BJ (cell line): ENCODE data around the gene WDR38. TPM values are rescaled to one million over a fixed set of nuclear protein-coding genes. Genes with fewer than 3 reads are reported as not detected.
A peak's percentile ranks its signal among the peaks of the same experiment; 100 is the strongest.

Source experiments
- CTCF ChIA-PET: fragments of 350-600 bp; formaldehyde crosslinking; extraction: SDS; loops from one replicate; lab custom pipeline; 2021; ENCODE audit warnings: antibody characterized with exemption, inconsistent platforms; lab: Yijun Ruan, JAX
- POLR2A ChIA-PET: fragments of 300-600 bp; sonication (Branson Sonifier 250); formaldehyde crosslinking; extraction: SDS; loops from one replicate; lab custom pipeline; 2021; ENCODE audit warnings: antibody characterized with exemption; lab: Charles Lee
- DNase-seq: peaks from one replicate; pipeline ENCODE4 v3.0.0-alpha.2; 2011; ENCODE audit warnings: low read depth
- H3K27me3 ChIP-seq: 2 replicates; pipeline ENCODE4 v1.6.0; 2011; ENCODE audit warnings: low read length; ENCODE audit not compliant: control insufficient read depth, insufficient read depth
- H3K36me3 ChIP-seq: 2 replicates; pipeline ENCODE4 v1.5.1; 2011; ENCODE audit warnings: low read length; ENCODE audit not compliant: control insufficient read depth, insufficient read depth
- H3K4me3 ChIP-seq: 2 replicates; pipeline ENCODE4 v1.5.1; 2011; ENCODE audit warnings: low read depth, mild to moderate bottlenecking, control low read depth, low read length
- polyA minus RNA-seq: library from RNA; depleted of rRNA, polyadenylated mRNA; stranded (reverse); fragments of >200 nt; gene quantifications from 2 replicates; pipeline ENCODE4 v1.2.3, GENCODE V29; 2011; rRNA and poly(A)+ RNA removed
- polyA plus RNA-seq: library from polyadenylated mRNA; depleted of rRNA; stranded (reverse); fragments of >200 nt; gene quantifications from 2 replicates; pipeline ENCODE4 v1.2.3, GENCODE V29; 2011; rRNA removed
- TF ChIP-seq, protein P1 (sequence below): IDR thresholded peaks from 2 replicates; pipeline ENCODE4 v1.5.1; 2011; ENCODE audit warnings: low read depth, mild to moderate bottlenecking, control low read depth, inconsistent platforms, low read length, moderate library complexity; ENCODE audit not compliant: insufficient read depth

WDR38 gene, protein sequence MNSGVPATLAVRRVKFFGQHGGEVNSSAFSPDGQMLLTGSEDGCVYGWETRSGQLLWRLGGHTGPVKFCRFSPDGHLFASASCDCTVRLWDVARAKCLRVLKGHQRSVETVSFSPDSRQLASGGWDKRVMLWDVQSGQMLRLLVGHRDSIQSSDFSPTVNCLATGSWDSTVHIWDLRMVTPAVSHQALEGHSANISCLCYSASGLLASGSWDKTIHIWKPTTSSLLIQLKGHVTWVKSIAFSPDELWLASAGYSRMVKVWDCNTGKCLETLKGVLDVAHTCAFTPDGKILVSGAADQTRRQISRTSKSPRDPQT
- not detected in 2 replicates for polyA plus RNA-seq
- not detected in 2 replicates for polyA minus RNA-seq

DNA sequence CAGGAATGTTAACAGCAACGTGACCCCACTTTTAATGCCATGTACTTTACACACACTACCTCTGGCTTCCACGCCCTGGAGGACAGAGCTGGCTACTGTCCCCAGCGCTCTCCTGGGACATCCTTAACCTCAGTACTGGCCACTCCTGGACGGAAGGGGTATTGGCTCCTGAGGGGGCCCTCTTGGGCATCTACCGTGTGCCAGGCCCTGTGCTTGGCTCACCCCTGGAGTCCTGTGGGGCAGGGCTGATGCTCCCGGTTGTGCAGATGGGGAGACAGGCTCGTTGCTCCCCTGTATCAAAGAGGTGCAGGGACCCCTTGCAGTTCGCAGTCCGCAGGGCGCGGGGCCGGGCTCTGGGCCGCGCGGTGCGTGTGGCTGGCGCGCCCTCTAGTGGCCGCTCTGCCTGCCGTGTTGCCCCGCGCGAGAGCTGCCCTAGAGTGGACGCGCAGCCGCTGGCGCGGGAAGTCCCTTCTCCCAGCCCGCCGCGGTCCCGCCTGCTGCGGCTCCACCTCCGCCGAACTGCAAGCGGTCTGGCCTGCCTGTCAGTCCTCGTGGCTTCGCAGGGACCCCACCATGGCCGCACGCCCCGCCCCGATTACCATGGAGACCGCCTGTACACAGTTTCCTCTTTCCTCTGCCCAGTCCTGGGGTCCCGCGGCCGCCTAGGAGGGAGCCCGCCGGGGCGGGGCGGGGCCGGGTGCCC, at the start of gene WDR38:
Gene WDR38, plus strand, starts transcription at position 632 of the 703 bp plus-strand sequence. CDS start 72 bp downstream, outside the sequence.
- H3K4me3 ChIP-seq = peak within 1 kb of the TSS; percentile 46
- CTCF ChIA-PET = interaction anchor here (0.6 to 36.1 kb wide), 41 partner anchors 10 to 532 kb away, joined by 3 to 1161 read pairs (median 5); partner anchors contain the start of genes ARPC5L, NR6A1, OLFML2A and RPL35
- TF ChIP-seq, protein P1, sequence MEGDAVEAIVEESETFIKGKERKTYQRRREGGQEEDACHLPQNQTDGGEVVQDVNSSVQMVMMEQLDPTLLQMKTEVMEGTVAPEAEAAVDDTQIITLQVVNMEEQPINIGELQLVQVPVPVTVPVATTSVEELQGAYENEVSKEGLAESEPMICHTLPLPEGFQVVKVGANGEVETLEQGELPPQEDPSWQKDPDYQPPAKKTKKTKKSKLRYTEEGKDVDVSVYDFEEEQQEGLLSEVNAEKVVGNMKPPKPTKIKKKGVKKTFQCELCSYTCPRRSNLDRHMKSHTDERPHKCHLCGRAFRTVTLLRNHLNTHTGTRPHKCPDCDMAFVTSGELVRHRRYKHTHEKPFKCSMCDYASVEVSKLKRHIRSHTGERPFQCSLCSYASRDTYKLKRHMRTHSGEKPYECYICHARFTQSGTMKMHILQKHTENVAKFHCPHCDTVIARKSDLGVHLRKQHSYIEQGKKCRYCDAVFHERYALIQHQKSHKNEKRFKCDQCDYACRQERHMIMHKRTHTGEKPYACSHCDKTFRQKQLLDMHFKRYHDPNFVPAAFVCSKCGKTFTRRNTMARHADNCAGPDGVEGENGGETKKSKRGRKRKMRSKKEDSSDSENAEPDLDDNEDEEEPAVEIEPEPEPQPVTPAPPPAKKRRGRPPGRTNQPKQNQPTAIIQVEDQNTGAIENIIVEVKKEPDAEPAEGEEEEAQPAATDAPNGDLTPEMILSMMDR = peak; percentile 88
- no peak for DNase-seq
- POLR2A ChIA-PET = no interaction called here
- H3K27me3 ChIP-seq = peaks cover 3% of the 10 kb centered on the region; the same call in 1 of the 2 replicates
- H3K36me3 ChIP-seq = peaks cover 11% of the 10 kb centered on the region

DNA sequence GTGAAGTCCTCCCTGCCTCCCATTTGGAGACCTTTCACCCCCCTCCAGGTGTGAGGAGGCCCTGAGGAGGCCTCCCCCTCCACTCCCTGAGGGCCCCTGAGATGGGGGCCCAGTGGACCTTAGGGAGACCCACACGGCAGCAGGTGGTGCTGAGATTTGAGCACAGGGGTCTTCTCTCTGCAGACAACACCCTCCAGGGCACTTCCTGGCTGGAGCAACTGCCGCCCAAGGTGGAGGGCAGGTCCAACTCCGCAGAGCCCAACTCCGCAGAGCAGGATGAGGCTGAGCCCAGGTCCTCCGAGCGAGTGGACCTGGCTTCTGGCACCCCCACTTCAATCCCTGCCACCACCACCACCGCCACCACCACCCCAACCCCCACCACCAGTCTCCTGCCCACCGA, 49.3 kb upstream of the WDR38 start:
- TF ChIP-seq, protein P1 = no peak
- H3K36me3 ChIP-seq = no peaks in the 10 kb centered on the region
- CTCF ChIA-PET = no interaction called here
- peaks cover 1% of the 10 kb centered on the region; the same call in 1 of the 2 replicates for H3K27me3 ChIP-seq
- H3K4me3 ChIP-seq = no peak overlapping the region
- POLR2A ChIA-PET = no interaction called here
- no peak for DNase-seq

DNA sequence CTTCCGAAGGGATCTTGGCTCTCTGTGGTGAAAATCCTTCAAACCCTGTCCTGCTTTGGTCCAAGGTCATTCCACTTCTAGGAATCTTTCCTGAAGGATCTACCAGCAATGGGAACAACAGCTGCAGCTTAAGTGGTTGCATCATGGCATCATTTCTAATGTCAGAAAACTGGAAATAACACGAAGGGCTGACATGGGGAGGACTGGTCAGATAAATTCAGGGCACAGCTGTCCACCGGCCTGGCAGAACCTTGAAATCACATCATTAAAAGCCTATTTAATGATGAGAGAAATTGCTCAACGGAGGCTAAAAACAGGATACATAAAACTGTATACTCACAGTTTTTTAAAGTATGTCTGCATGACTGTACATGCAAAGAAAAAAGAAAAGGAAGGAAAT, 48.1 kb upstream of the WDR38 start:
- ChIA-PET POLR2A (no interaction called here), CTCF (interaction anchor here (1.1 to 1.3 kb wide), 2 partner anchors 15 to 188 kb away, joined by 4 to 5 read pairs; no protein-coding TSS in a partner anchor)
- DNase-seq = no peak
- TF ChIP-seq, protein P1 = no peak
- H3K36me3 ChIP-seq = no peaks in the 10 kb centered on the region
- no peak overlapping the region for H3K4me3 ChIP-seq
- H3K27me3 ChIP-seq = peaks cover 1% of the 10 kb centered on the region; the same call in 1 of the 2 replicates

DNA sequence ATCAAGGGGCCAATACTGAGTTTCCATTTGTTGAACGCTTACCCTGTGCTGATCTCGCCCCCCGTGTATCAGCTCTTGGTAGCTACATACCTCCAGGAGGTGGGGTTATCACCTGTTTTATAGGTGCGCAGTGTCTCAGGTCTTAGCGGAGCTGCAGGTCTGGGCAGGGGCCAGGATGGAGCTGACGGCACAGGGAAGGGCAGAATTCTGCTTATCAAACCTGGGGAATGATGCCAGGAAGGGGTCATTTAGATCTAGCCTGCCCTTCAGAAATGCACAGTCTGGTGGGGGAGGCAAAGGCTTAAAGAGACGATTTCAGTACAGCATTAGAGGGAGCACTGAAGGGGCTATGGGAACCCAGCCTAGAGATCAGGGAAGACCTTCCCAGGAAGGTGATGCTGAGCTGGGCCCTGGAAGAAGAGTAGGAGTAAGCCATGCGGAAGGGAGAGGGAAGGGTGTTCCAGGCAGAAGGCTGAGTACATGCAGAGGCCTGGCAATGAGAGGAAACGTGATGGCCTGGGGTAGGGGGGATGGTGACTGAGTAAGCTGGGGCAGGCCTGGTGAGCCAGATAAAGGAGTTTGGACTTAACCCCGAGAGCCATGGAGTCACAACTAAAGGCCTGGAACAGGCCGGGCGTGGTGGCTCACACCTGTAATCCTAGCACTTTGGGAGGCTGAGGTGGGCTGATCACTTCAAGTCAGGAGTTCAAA, 44.9 kb upstream of the WDR38 start:
- TF ChIP-seq, protein P1 = no peak
- ChIA-PET CTCF (interaction anchor here (0.7 to 2.1 kb wide), 5 partner anchors 13 to 44 kb away, joined by 3 to 9 read pairs (median 6); partner anchors contain the start of genes OLFML2A and WDR38), POLR2A (no interaction called here)
- DNase-seq = no peak
- Histone ChIP-seq H3K36me3 (no peaks in the 10 kb centered on the region), H3K4me3 (no peak overlapping the region), H3K27me3 (no peaks in the 10 kb centered on the region)
